ENCODE measurements around the gene GABRA5. TPM values are rescaled to one million over a fixed set of nuclear protein-coding genes. Genes with fewer than 3 reads are reported as not detected.
A peak's percentile ranks its signal among the peaks of the same experiment; 100 is the strongest.

The GABRA5 gene
- total and polyA plus RNA-seq, 2 of the 8 experiments (the other 6 are each of a cell fraction or from before 2014, with no cell fraction given) = 15.0 to 29.6 TPM

DNA sequence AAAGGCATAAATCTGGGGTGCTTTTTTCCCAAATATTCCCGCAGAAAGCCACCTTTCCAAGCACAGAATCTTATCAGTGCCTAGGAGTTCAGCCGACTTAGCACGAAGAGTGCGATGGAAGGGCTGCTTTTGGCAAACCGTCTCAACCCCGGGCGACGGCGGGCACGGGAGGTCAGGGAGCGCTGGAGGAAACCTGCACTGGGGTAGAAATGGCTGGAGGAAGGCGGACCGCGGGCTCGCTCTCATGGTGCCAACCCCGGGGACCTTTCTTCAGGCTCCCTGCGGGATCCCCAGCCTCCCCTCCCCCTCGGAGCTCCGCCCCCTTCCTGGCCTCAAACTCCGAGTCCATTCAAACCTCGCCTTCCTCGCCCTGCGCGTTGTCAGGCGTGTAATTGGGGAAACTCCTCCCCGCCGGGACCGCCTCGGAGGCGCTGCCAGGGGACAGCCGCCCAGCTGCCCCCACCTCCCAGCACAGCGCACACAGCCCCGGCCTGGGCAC, 103.9 kb downstream of the GABRA5 start, which contains the start of gene GABRG3:
GABRG3 (plus strand) TSS at position 470 of the 499 bp plus-strand sequence.
- Histone ChIP-seq H3K14ac (ENCODE audit: insufficient read length) (no peak within 1 kb of the TSS), H3K79me2 (ENCODE audit: control insufficient read depth in 1 of 2, insufficient read depth in 2 of 2, low read length in 2 of 2) (no peaks in the 10 kb centered on the region), H4K8ac (ENCODE audit: extremely low read depth, insufficient read depth, low read length) (peak within 1 kb of the TSS; percentile 51), H3K4me2 (ENCODE audit: insufficient read depth in 1 of 2, low read depth in 2 of 2, low read length in 2 of 2) (peak within 1 kb of the TSS; percentile 50 to 86), H2BK12ac (ENCODE audit: low read depth, low read length) (no peak within 1 kb of the TSS), H3K18ac (ENCODE audit: extremely low read depth, low read length) (no peak within 1 kb of the TSS), H3K23me2 (ENCODE audit: low read depth, low read length) (peaks cover 9% of the 10 kb centered on the region; the same call in 1 of the 2 replicates), H3K9me3 (ENCODE audit: insufficient read depth in 2 of 2, low read depth in 1 of 2, low read length in 1 of 2) (no peaks in the 10 kb centered on the region), H3K79me1 (ENCODE audit: low read depth, low read length) (no peaks in the 10 kb centered on the region), H3K9ac (replicated peaks in 1 of 4; ENCODE audit: extremely low read depth in 1 of 4, low read depth in 3 of 4, low read length in 3 of 4) (no peak within 1 kb of the TSS; a peak in 2 of 7 replicates), H2AFZ (ENCODE audit: low read length) (peak within 1 kb of the TSS; percentile 63; the same call in 1 of the 2 replicates), H3K4me1 (replicated peaks in 1 of 4; ENCODE audit: control insufficient read depth in 3 of 4, insufficient read depth in 4 of 4, low read length in 3 of 4) (peaks cover 0 to 3% (median 1%) of the 10 kb centered on the region in 4 experiments; a peak in 1 of 7 replicates), H3K27ac (ENCODE audit: low read depth, low read length) (no peak within 1 kb of the TSS), H2BK120ac (replicated peaks; ENCODE audit: low read depth, low read length) (peak within 1 kb of the TSS; percentile 27), H4K91ac (replicated peaks; ENCODE audit: insufficient read length, low read length) (no peak within 1 kb of the TSS), H2BK5ac (ENCODE audit: low read depth, low read length) (no peak within 1 kb of the TSS), H2BK15ac (ENCODE audit: low read length) (no peak within 1 kb of the TSS), H4K5ac (ENCODE audit: insufficient read length, low read depth, low read length) (no peak within 1 kb of the TSS), H3K4me3 (ENCODE audit: extremely low read depth in 1 of 4, insufficient read depth in 2 of 4, low read depth in 3 of 4, low read length in 4 of 4) (peak within 1 kb of the TSS; percentile 46 to 76 (median 52)), H2BK20ac (ENCODE audit: low read length) (no peak within 1 kb of the TSS), H3K56ac (replicated peaks; ENCODE audit: insufficient read length, low read depth, low read length) (no peak within 1 kb of the TSS), H2AK5ac (ENCODE audit: low read depth, low read length) (no peak within 1 kb of the TSS), H3K36me3 (ENCODE audit: control insufficient read depth in 2 of 4, insufficient read depth in 4 of 4, low read length in 3 of 4) (no peaks in the 10 kb centered on the region), H3K23ac (ENCODE audit: insufficient read length) (no peak within 1 kb of the TSS), H3K4ac (replicated peaks; ENCODE audit: insufficient read length, low read depth, low read length) (no peak within 1 kb of the TSS), H4K20me1 (replicated peaks in 1 of 2; ENCODE audit: control insufficient read depth in 1 of 2, insufficient read depth in 2 of 2, low read length in 2 of 2) (no peaks in the 10 kb centered on the region), H3K27me3 (replicated peaks in 1 of 4; ENCODE audit: control insufficient read depth in 3 of 4, extremely low read depth in 1 of 4, insufficient read depth in 3 of 4, low read length in 3 of 4) (peaks cover 16 to 57% (median 49%) of the 10 kb centered on the region in 4 experiments)
- CTCF ChIA-PET (ENCODE audit: partially characterized antibody) = interaction anchor here (0.6 to 7.6 kb wide), 4 partner anchors 14 to 1059 kb away, joined by 3 to 74 read pairs (median 4); no protein-coding TSS in a partner anchor
- FAIRE-seq (no peak), DNase-seq (ENCODE audit: low read depth in 1 of 2, low spot score in 2 of 2) (peak in 1 of 2 experiments; percentile 79)
- POLR2A ChIA-PET (ENCODE audit: partially characterized antibody) = no interaction called here
- WGBS, 2 experiments (ENCODE audit: extremely low coverage in 1 of 2, insufficient coverage in 1 of 2, insufficient read length in 1 of 2, insufficient replicate concordance in 2 of 2, low coverage in 1 of 2, low lambda C conversion rate in 2 of 2, missing lambda C conversion rate in 1 of 2) = 3% methylated on average over 29 of the region's 33 CpGs; no CpG with 5 or more reads in 1 of the 2 experiments
- TF ChIP-seq MAX (IDR thresholded peaks at IDR 0.05) (no peak), KDM4A (IDR thresholded peaks at IDR 0.05; ENCODE audit: low read depth, low read length, severe bottlenecking) (peak; percentile 93), SP4 (IDR thresholded peaks at IDR 0.05; ENCODE audit: low read length) (no peak), KDM1A (IDR thresholded peaks at IDR 0.05; ENCODE audit: borderline replicate concordance, low read length) (no peak), HDAC2 (IDR thresholded peaks at IDR 0.05; ENCODE audit: borderline replicate concordance in 1 of 2, low read depth in 2 of 2, low read length in 2 of 2) (0 out of 4 replicates have a peak, but pooled peaks of 1 of the 2 experiments have one; percentile 18), CREB1 (IDR thresholded peaks at IDR 0.05) (no peak), RXRA (IDR thresholded peaks at IDR 0.05; ENCODE audit: insufficient read depth, low read depth, low read length) (no peak), GTF2F1 (IDR thresholded peaks at IDR 0.05; ENCODE audit: borderline replicate concordance, low read depth, low read length) (no peak), MAFK (IDR thresholded peaks at IDR 0.05; ENCODE audit: low read depth, low read length) (no peak), JUN (IDR thresholded peaks at IDR 0.05; ENCODE audit: low read depth, low read length) (no peak), TAF1 (IDR thresholded peaks at IDR 0.05; ENCODE audit: low read depth, low read length) (no peak), RBBP5 (IDR thresholded peaks at IDR 0.05; ENCODE audit: borderline replicate concordance, low read depth, low read length) (no peak), CTBP2 (IDR thresholded peaks at IDR 0.05; ENCODE audit: borderline replicate concordance, insufficient read depth, insufficient read length, low read length) (peak; percentile 7)

All from H1 (cell line).